Body of pancreas (tissue), 4 donors: Measurements from ENCODE around the gene N4BP2. TPM values are rescaled to one million over a fixed set of nuclear protein-coding genes. Genes with fewer than 3 reads are reported as not detected.

Experiments
- ATAC-seq: fragments of 150-250 bp; one replicate; pipeline ENCODE4 v1.9.1; 2016
- DNase-seq, 4 donors: peaks; one replicate each; pipeline ENCODE4 v3.0.0-alpha.2; 2019
- H3K27ac ChIP-seq, 4 donors: fragments of 200-600 bp; sonication (generic); 1 replicate in 3 of 4; 2 replicates in 1 of 4; pipeline versions ENCODE4 v1.5.1 to v1.6.1; 2016 to 2019; ENCODE audit warnings: mild to moderate bottlenecking in 1 of 4, mixed read lengths in 1 of 4, moderate library complexity in 1 of 4
- H3K27me3 ChIP-seq, 2 donors: fragments of 200-600 bp; sonication (generic); one replicate each; pipeline ENCODE4 v1.6.0; 2016; ENCODE audit warnings: mild to moderate bottlenecking in 1 of 2
- H3K36me3 ChIP-seq, 2 donors: fragments of 200-600 bp; sonication (generic); replicated peaks in 1 of 2; 2 replicates each; pipeline ENCODE4 v1.5.1; 2016; ENCODE audit warnings: low read depth in 2 of 2; ENCODE audit not compliant: insufficient read depth in 1 of 2
- H3K4me1 ChIP-seq: fragments of 200-600 bp; sonication (generic); one replicate; pipeline ENCODE4 v1.6.0; 2016
- H3K4me3 ChIP-seq, 2 donors: fragments of 200-600 bp; sonication (generic); 1 replicate in 1 of 2; 2 replicates in 1 of 2; pipeline ENCODE4 v1.5.1; 2016 to 2019
- H3K9me3 ChIP-seq, 3 donors: fragments of 200-600 bp; sonication (generic); 1 replicate in 2 of 3; 2 replicates in 1 of 3; pipeline ENCODE4 v1.5.1; 2016
- POLR2A ChIP-seq, 3 donors: fragments of 450-650 bp; IDR thresholded peaks; one replicate each; pipeline ENCODE4 v1.6.1; 2016; ENCODE audit warnings: antibody characterized with exemption in 3 of 3, mild to moderate bottlenecking in 2 of 3
- WGBS, 2 donors: methylation state at CpG; one replicate each; pipeline ENCODE4 v1.1.5; 2017; 5-methylcytosine and 5-hydroxymethylcytosine counted together
- intact Hi-C: fragments of 100-400 bp; cut with DNase I; formaldehyde crosslinking; loops from one replicate; pipeline ENCODE4 v1.15.1; 2023
- total RNA-seq, 2 donors: library from RNA; depleted of rRNA; stranded (reverse); fragments of >200 nt; gene quantifications; one replicate each; pipeline ENCODE4 v1.1.0, GENCODE V29; 2016
- TF ChIP-seq, protein P1 (sequence below), 7 experiments: fragments of 450-650 bp in 4 of 7; fragments of 200-600 bp in 3 of 7; sonication (generic) in 3 of 7; IDR thresholded peaks; one replicate each; pipeline ENCODE4 v1.5.1; 2016 to 2019; ENCODE audit warnings: antibody characterized with exemption in 7 of 7

The N4BP2 gene
- total RNA-seq, 2 donors from 2014 or later, result 14.8 to 15.0 TPM

GRCh38 chr4:40046311-40046980 lies 10.2 kb upstream of the N4BP2 start:
- Histone ChIP-seq H3K4me3 (no peak overlapping the region), H3K9me3 (no peaks in the 10 kb centered on the region), H3K27ac (peak overlapping the region in 2 of 4 donors; percentile 47 to 69), H3K27me3 (no peaks in the 10 kb centered on the region), H3K4me1 (peaks cover 11% of the 10 kb centered on the region), H3K36me3 (no peaks in the 10 kb centered on the region)
- no peak for TF ChIP-seq POLR2A (IDR thresholded peaks at IDR 0.05)
- TF ChIP-seq, protein P1, sequence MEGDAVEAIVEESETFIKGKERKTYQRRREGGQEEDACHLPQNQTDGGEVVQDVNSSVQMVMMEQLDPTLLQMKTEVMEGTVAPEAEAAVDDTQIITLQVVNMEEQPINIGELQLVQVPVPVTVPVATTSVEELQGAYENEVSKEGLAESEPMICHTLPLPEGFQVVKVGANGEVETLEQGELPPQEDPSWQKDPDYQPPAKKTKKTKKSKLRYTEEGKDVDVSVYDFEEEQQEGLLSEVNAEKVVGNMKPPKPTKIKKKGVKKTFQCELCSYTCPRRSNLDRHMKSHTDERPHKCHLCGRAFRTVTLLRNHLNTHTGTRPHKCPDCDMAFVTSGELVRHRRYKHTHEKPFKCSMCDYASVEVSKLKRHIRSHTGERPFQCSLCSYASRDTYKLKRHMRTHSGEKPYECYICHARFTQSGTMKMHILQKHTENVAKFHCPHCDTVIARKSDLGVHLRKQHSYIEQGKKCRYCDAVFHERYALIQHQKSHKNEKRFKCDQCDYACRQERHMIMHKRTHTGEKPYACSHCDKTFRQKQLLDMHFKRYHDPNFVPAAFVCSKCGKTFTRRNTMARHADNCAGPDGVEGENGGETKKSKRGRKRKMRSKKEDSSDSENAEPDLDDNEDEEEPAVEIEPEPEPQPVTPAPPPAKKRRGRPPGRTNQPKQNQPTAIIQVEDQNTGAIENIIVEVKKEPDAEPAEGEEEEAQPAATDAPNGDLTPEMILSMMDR (IDR thresholded peaks at IDR 0.05), result peak in 4 of 7 experiments; percentile 26 to 33 (median 29)
- peak; percentile 63 to 78 (median 69) for DNase-seq
- ATAC-seq, result peak; percentile 88
- WGBS, 2 donors, result 60 to 62% methylated on average over 8 of the region's 8 CpGs
- intact Hi-C loops, result no loop called here

- Histone ChIP-seq H3K27me3 (no peaks in the 10 kb centered on the region), H3K4me3 (no peak overlapping the region), H3K4me1 (peaks cover 31% of the 10 kb centered on the region), H3K9me3 (no peaks in the 10 kb centered on the region), H3K27ac (no peak overlapping the region), H3K36me3 (no peaks in the 10 kb centered on the region)
- intact Hi-C loops, result no loop called here
- ATAC-seq (no peak), DNase-seq (no peak)
- 52 to 65% methylated on average over 5 of the region's 5 CpGs for WGBS, 2 donors
- TF ChIP-seq, protein P1 (IDR thresholded peaks at IDR 0.05), result no peak
- no peak for TF ChIP-seq POLR2A (IDR thresholded peaks at IDR 0.05)
Observed at GRCh38 chr4:40053161-40053560, 3.5 kb upstream of the N4BP2 start.

GRCh38 chr4:40055511-40055862 lies 1.2 kb upstream of the N4BP2 start:
- no peak for DNase-seq
- H3K4me1 ChIP-seq, result peaks cover 43% of the 10 kb centered on the region
- peak overlapping the region; percentile 60 to 85 for H3K4me3 ChIP-seq
- 2 to 3% methylated on average over 5 of the region's 5 CpGs for WGBS, 2 donors
- TF ChIP-seq, protein P1 (IDR thresholded peaks at IDR 0.05), result peak in 1 of 7 experiments; percentile 16
- TF ChIP-seq POLR2A (IDR thresholded peaks at IDR 0.05), result no peak
- H3K36me3 ChIP-seq, result no peaks in the 10 kb centered on the region
- H3K9me3 ChIP-seq, result no peaks in the 10 kb centered on the region
- H3K27ac ChIP-seq, result peak overlapping the region; percentile 96 to 100 (median 100)
- H3K27me3 ChIP-seq, result no peaks in the 10 kb centered on the region
- intact Hi-C loops, result no loop called here
- ATAC-seq, result no peak

DNA sequence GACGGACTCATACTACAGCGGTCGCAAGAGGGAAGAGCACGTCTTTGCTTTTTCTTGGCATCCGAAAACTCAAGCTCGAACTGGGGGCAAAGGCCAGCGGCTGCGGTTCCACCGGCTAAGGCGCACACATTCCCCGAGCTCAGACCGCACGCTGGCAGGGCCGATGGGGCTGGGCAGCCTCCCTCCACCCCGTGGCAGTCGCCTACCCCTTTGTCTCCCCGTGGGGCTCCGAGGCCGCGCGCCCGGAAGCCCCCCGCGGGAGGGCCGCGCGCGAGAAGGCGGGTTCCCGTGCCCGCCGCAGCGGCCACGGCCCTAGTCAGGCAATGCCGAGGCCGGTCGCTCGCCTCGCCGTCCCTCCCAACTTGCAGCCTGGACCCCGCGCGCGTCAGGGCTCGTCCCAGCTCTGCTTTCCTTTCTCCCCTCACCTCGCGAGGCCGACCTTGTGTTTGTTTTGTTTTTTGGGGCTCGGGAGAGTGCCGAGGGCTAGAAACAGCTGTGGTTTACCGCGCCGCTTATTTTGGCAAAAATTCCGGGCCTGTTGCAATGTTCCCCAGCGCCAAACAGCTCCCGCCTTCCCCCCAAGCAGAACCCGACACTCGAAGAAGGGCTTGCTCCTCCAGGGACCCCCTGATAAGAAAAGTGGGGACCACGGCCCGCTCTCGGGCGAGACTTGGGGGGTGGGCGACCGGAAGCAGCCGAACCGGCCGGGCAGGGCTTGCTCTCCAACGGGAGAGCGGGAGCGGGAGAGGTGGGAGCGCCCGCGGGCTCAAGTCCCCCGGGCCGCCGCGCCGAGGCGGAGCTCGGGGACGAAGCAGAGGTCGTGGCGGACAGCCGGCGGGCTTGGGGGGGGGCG lies 561 bp upstream of the N4BP2 start:
- H3K36me3 ChIP-seq, result no peaks in the 10 kb centered on the region
- TF ChIP-seq, protein P1 (IDR thresholded peaks at IDR 0.05), result peak in 1 of 7 experiments; percentile 19
- peak; percentile 74 to 92 (median 84) for TF ChIP-seq POLR2A (IDR thresholded peaks at IDR 0.05)
- DNase-seq (peak; percentile 71 to 79 (median 74)), ATAC-seq (peak; percentile 47)
- H3K27ac ChIP-seq, result peak overlapping the region; percentile 96 to 100 (median 100)
- H3K9me3 ChIP-seq, result no peaks in the 10 kb centered on the region
- peaks cover 43% of the 10 kb centered on the region for H3K4me1 ChIP-seq
- H3K4me3 ChIP-seq, result peak overlapping the region; percentile 60 to 85
- H3K27me3 ChIP-seq, result no peaks in the 10 kb centered on the region
- 0% methylated on average over 8 to 81 of the region's 86 CpGs for WGBS, 2 donors
- intact Hi-C loops, result no loop called here
